Colonic mucosa (tissue), 4 donors: ENCODE measurements around the gene BRCA2. TPM values are rescaled to one million over a fixed set of nuclear protein-coding genes. Genes with fewer than 3 reads are reported as not detected.
"Not testable (repeated sequence)": the region's sequence is repeated elsewhere in the genome, so short reads cannot be mapped to it uniquely, and the experiment has no call there.

Experiments used
- DNase-seq: peaks from one replicate; pipeline ENCODE4 v3.0.0-alpha.2; 2020
- H3K27ac ChIP-seq: fragments of 200-600 bp; one replicate; pipeline ENCODE4 v1.8.0; 2021
- H3K27me3 ChIP-seq: fragments of 200-600 bp; one replicate; pipeline ENCODE4 v1.8.0; 2021
- H3K36me3 ChIP-seq: fragments of 200-600 bp; one replicate; pipeline ENCODE4 v1.8.0; 2021
- H3K4me1 ChIP-seq: fragments of 200-600 bp; one replicate; pipeline ENCODE4 v1.8.0; 2021; ENCODE audit warnings: mild to moderate bottlenecking
- H3K4me3 ChIP-seq: fragments of 200-600 bp; one replicate; pipeline ENCODE4 v1.8.0; 2021
- H3K9ac ChIP-seq, 2 donors: one replicate each; pipeline ENCODE4 v1.7.0; 2013; ENCODE audit warnings: control low read depth in 2 of 2, low read depth in 2 of 2, low read length in 2 of 2
- H3K9me3 ChIP-seq: fragments of 200-600 bp; one replicate; pipeline ENCODE4 v1.8.0; 2021
- intact Hi-C: fragments of 100-400 bp; cut with DNase I; formaldehyde crosslinking; loops from one replicate; pipeline ENCODE4 v1.14.1; 2022
- total RNA-seq, 2 donors: library from RNA; stranded (reverse); fragmentation: NEBNext Ultra II Directional in 1 of 2; extraction: Animal tissue kit (Norgen Biotek cat#: 25700) in 1 of 2; gene quantifications; one replicate each; pipeline ENCODE4 v1.2.1, GENCODE V29; 2021
- TF ChIP-seq, protein P1 (sequence below): fragments of 200-600 bp; IDR thresholded peaks from one replicate; pipeline ENCODE4 v1.8.0; 2022; ENCODE audit warnings: antibody characterized with exemption, mild to moderate bottlenecking
- donor health status: healthy.
- donor health status: DM: no; HTN: no; CAD: no.
- donor health status: DM: no; HTN: no; CAD: no.

BRCA2 gene
- total RNA-seq, 2 donors from 2014 or later, result 4.8 to 12.1 TPM

- no peaks in the 10 kb centered on the region for H3K27me3 ChIP-seq
- no peak overlapping the region for H3K4me3 ChIP-seq
- H3K4me1 ChIP-seq, result no peaks in the 10 kb centered on the region
- no peak overlapping the region for H3K27ac ChIP-seq
- TF ChIP-seq, protein P1, sequence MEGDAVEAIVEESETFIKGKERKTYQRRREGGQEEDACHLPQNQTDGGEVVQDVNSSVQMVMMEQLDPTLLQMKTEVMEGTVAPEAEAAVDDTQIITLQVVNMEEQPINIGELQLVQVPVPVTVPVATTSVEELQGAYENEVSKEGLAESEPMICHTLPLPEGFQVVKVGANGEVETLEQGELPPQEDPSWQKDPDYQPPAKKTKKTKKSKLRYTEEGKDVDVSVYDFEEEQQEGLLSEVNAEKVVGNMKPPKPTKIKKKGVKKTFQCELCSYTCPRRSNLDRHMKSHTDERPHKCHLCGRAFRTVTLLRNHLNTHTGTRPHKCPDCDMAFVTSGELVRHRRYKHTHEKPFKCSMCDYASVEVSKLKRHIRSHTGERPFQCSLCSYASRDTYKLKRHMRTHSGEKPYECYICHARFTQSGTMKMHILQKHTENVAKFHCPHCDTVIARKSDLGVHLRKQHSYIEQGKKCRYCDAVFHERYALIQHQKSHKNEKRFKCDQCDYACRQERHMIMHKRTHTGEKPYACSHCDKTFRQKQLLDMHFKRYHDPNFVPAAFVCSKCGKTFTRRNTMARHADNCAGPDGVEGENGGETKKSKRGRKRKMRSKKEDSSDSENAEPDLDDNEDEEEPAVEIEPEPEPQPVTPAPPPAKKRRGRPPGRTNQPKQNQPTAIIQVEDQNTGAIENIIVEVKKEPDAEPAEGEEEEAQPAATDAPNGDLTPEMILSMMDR, result no peak
- H3K36me3 ChIP-seq, result no peaks in the 10 kb centered on the region
- intact Hi-C loops, result no loop called here
- no peaks in the 10 kb centered on the region for H3K9me3 ChIP-seq
- H3K9ac ChIP-seq, result no peak overlapping the region
- DNase-seq, result no peak
Observed at GRCh38 chr13:32340914-32341313, 25.6 kb downstream of the BRCA2 start.

- Histone ChIP-seq H3K9ac (no peak overlapping the region), H3K27ac (no peak overlapping the region), H3K4me1 (no peaks in the 10 kb centered on the region), H3K27me3 (no peaks in the 10 kb centered on the region), H3K4me3 (no peak overlapping the region), H3K9me3 (no peaks in the 10 kb centered on the region), H3K36me3 (no peaks in the 10 kb centered on the region)
- no peak for DNase-seq
- intact Hi-C loops, result no loop called here
- TF ChIP-seq, protein P1, result no peak
Observed at GRCh38 chr13:32347651-32348050, 32.3 kb downstream of the BRCA2 start.

DNA sequence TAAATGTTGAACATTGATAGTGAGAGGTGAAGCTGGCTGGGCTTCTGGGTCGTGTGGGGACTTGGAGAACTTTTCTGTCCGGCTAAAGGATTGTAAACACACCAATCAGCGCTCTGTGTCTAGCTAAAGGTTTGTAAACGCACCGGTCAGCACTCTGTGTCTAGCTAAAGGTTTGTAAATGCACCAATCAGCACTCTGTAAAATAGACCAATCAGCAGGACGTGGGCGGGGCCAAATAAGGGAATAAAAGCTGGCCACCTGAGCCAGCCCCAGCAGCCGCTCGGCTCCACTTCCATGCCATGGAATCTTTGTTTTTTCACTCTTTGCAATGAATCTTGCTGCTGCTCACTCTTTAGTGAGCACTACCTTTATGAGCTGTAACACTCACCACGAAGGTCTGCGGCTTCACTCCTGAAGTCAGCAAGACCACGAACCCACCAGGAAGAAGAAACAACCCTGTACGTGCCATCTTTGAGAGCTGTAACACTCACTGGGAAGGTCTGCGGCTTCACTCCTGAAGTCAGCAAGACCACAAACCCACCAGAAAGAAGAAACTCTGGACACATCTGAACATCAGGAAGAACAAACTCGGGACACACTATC, 35.6 kb downstream of the BRCA2 start:
- H3K4me1 ChIP-seq, intact Hi-C loops, H3K9ac ChIP-seq, H3K4me3 ChIP-seq, H3K36me3 ChIP-seq, H3K27ac ChIP-seq, DNase-seq, H3K27me3 ChIP-seq, H3K9me3 ChIP-seq: not testable (repeated sequence)

GRCh38 chr13:32354040-32354439, 38.7 kb downstream of the BRCA2 start:
- TF ChIP-seq, protein P1, result no peak
- no peaks in the 10 kb centered on the region for H3K36me3 ChIP-seq
- no peaks in the 10 kb centered on the region for H3K27me3 ChIP-seq
- H3K9me3 ChIP-seq, result no peaks in the 10 kb centered on the region
- H3K4me3 ChIP-seq, result no peak overlapping the region
- no peak overlapping the region for H3K27ac ChIP-seq
- DNase-seq, result no peak
- H3K4me1 ChIP-seq, result no peaks in the 10 kb centered on the region
- no peak overlapping the region for H3K9ac ChIP-seq
- intact Hi-C loops, result no loop called here

GRCh38 chr13:32355935-32356334, 40.6 kb downstream of the BRCA2 start:
- DNase-seq, H3K36me3 ChIP-seq, intact Hi-C loops, H3K9me3 ChIP-seq, H3K4me3 ChIP-seq, H3K9ac ChIP-seq, H3K27ac ChIP-seq, H3K27me3 ChIP-seq, H3K4me1 ChIP-seq: not testable (repeated sequence)

DNA sequence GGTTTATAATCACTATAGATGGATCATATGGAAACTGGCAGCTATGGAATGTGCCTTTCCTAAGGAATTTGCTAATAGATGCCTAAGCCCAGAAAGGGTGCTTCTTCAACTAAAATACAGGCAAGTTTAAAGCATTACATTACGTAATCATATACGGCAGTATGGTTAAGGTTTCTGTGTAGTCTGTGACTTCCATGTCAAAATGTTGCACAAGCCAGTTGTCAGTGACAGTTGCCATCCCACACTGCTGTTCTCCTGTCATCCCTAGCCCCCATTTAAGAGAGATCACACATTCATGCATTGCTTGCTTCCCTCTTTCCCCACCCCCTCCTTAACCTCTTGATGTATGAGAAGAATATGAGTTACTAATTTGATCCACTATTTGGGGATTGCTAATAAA, 47.3 kb downstream of the BRCA2 start:
- H3K9me3 ChIP-seq, result no peaks in the 10 kb centered on the region
- H3K4me1 ChIP-seq, result no peaks in the 10 kb centered on the region
- H3K27me3 ChIP-seq, result no peaks in the 10 kb centered on the region
- DNase-seq, result no peak
- no peak overlapping the region for H3K4me3 ChIP-seq
- no peak overlapping the region for H3K9ac ChIP-seq
- H3K27ac ChIP-seq, result no peak overlapping the region
- no peaks in the 10 kb centered on the region for H3K36me3 ChIP-seq
- intact Hi-C loops, result no loop called here
- TF ChIP-seq, protein P1, result no peak
